Parathyroid adenoma (tissue), 2 donors: ENCODE data around the gene SPTBN5.

Source experiments
- H2AFZ ChIP-seq: fragments of 300-600 bp; sonication (generic); one replicate; pipeline ENCODE4 v1.7.0; 2017; ENCODE audit warnings: antibody characterized with exemption, mild to moderate bottlenecking
- H3K27ac ChIP-seq: fragments of 300-600 bp; sonication (generic); one replicate; pipeline ENCODE4 v1.7.0; 2017
- H3K27me3 ChIP-seq: fragments of 300-600 bp; sonication (generic); one replicate; pipeline ENCODE4 v1.7.0; 2017; ENCODE audit warnings: low read length; ENCODE audit not compliant: control insufficient read depth, insufficient read depth
- H3K36me3 ChIP-seq: fragments of 300-600 bp; sonication (generic); one replicate; pipeline ENCODE4 v1.7.0; 2017; ENCODE audit warnings: low read length; ENCODE audit not compliant: control insufficient read depth, insufficient read depth
- H3K4me1 ChIP-seq: fragments of 300-600 bp; sonication (generic); one replicate; pipeline ENCODE4 v1.7.0; 2017; ENCODE audit warnings: control low read depth
- H3K4me2 ChIP-seq: fragments of 300-600 bp; sonication (generic); one replicate; pipeline ENCODE4 v1.7.0; 2017; ENCODE audit warnings: low read length
- H3K4me3 ChIP-seq: fragments of 300-600 bp; sonication (generic); one replicate; pipeline ENCODE4 v1.7.0; 2017; ENCODE audit warnings: low read depth, low read length
- H3K79me2 ChIP-seq: fragments of 300-600 bp; sonication (generic); one replicate; pipeline ENCODE4 v1.7.0; 2017; ENCODE audit warnings: control low read depth
- H3K9ac ChIP-seq: fragments of 300-600 bp; sonication (generic); one replicate; pipeline ENCODE4 v1.7.0; 2017; ENCODE audit warnings: mild to moderate bottlenecking
- H3K9me3 ChIP-seq: fragments of 300-600 bp; sonication (generic); one replicate; pipeline ENCODE4 v1.7.0; 2017; ENCODE audit warnings: low read length; ENCODE audit not compliant: control insufficient read depth
- TF ChIP-seq, protein P1 (sequence below): fragments of 300-600 bp; sonication (generic); IDR thresholded peaks from one replicate; pipeline ENCODE4 v1.7.0; 2017; ENCODE audit warnings: antibody characterized with exemption, mild to moderate bottlenecking
- donor health status: primary hyperparathyroidism.

The SPTBN5 gene

GRCh38 chr15:41913256-41913655, 19.4 kb upstream of the SPTBN5 start:
- peaks cover 4% of the 10 kb centered on the region for H3K4me1 ChIP-seq
- no peak overlapping the region for H3K9ac ChIP-seq
- no peak overlapping the region for H2AFZ ChIP-seq
- no peaks in the 10 kb centered on the region for H3K79me2 ChIP-seq
- no peaks in the 10 kb centered on the region for H3K27me3 ChIP-seq
- no peak overlapping the region for H3K4me3 ChIP-seq
- H3K9me3 ChIP-seq, result no peaks in the 10 kb centered on the region
- no peak overlapping the region for H3K27ac ChIP-seq
- no peak overlapping the region for H3K4me2 ChIP-seq
- H3K36me3 ChIP-seq, result no peaks in the 10 kb centered on the region
- TF ChIP-seq, protein P1, sequence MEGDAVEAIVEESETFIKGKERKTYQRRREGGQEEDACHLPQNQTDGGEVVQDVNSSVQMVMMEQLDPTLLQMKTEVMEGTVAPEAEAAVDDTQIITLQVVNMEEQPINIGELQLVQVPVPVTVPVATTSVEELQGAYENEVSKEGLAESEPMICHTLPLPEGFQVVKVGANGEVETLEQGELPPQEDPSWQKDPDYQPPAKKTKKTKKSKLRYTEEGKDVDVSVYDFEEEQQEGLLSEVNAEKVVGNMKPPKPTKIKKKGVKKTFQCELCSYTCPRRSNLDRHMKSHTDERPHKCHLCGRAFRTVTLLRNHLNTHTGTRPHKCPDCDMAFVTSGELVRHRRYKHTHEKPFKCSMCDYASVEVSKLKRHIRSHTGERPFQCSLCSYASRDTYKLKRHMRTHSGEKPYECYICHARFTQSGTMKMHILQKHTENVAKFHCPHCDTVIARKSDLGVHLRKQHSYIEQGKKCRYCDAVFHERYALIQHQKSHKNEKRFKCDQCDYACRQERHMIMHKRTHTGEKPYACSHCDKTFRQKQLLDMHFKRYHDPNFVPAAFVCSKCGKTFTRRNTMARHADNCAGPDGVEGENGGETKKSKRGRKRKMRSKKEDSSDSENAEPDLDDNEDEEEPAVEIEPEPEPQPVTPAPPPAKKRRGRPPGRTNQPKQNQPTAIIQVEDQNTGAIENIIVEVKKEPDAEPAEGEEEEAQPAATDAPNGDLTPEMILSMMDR, result no peak

- Histone ChIP-seq H2AFZ (no peak overlapping the region), H3K4me2 (no peak overlapping the region), H3K4me3 (no peak overlapping the region), H3K79me2 (no peaks in the 10 kb centered on the region), H3K9ac (no peak overlapping the region), H3K36me3 (no peaks in the 10 kb centered on the region), H3K27ac (no peak overlapping the region), H3K9me3 (no peaks in the 10 kb centered on the region), H3K4me1 (peaks cover 4% of the 10 kb centered on the region), H3K27me3 (no peaks in the 10 kb centered on the region)
- TF ChIP-seq, protein P1, result no peak
Observed at GRCh38 chr15:41911691-41912345, 18.0 kb upstream of the SPTBN5 start.

DNA sequence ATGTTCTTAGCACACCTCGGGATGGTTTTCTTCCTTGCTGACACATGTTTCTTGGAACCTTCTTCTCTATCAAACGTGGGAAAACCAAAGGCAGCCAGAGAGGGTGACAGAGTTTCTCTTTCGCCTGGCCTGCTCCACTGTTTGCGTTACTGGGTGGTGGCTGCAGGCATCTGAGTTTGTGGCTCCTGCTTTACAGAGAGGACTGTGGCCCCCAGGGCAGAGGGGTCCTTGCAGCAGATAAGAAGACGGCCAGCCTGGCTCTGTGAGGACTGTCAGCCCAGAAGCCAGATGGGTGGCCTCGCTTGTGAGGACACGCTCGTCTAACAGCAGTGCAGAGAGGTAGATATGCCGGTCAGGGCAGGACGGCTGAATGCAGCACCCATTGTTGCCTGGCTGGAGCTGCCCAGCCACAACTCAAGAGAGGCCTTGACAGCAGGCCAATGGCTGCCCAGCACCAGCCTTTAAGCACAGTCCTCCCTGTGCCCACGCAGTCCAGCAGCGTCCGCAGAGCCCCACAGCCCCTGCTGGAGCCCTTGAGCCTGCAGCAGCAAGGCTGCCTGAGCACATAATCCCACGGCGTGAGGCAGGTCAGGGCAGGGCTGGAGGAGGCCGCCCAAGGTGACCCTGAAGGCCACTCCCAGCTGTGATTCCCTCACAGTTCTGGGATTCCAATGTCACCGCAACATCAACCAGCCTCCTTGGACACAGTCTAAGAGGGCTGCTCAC, 15.0 kb upstream of the SPTBN5 start:
- Histone ChIP-seq H3K36me3 (no peaks in the 10 kb centered on the region), H3K9ac (no peak overlapping the region), H3K79me2 (no peaks in the 10 kb centered on the region), H3K4me1 (no peaks in the 10 kb centered on the region), H3K9me3 (no peaks in the 10 kb centered on the region), H3K27me3 (no peaks in the 10 kb centered on the region), H3K4me3 (no peak overlapping the region), H2AFZ (no peak overlapping the region), H3K27ac (no peak overlapping the region), H3K4me2 (no peak overlapping the region)
- TF ChIP-seq, protein P1, result no peak

GRCh38 chr15:41907141-41907540, 13.3 kb upstream of the SPTBN5 start:
- no peaks in the 10 kb centered on the region for H3K9me3 ChIP-seq
- no peak overlapping the region for H2AFZ ChIP-seq
- TF ChIP-seq, protein P1, result no peak
- H3K4me1 ChIP-seq, result no peaks in the 10 kb centered on the region
- no peaks in the 10 kb centered on the region for H3K36me3 ChIP-seq
- H3K9ac ChIP-seq, result no peak overlapping the region
- H3K4me2 ChIP-seq, result no peak overlapping the region
- H3K27ac ChIP-seq, result no peak overlapping the region
- no peak overlapping the region for H3K4me3 ChIP-seq
- H3K27me3 ChIP-seq, result no peaks in the 10 kb centered on the region
- no peaks in the 10 kb centered on the region for H3K79me2 ChIP-seq

DNA sequence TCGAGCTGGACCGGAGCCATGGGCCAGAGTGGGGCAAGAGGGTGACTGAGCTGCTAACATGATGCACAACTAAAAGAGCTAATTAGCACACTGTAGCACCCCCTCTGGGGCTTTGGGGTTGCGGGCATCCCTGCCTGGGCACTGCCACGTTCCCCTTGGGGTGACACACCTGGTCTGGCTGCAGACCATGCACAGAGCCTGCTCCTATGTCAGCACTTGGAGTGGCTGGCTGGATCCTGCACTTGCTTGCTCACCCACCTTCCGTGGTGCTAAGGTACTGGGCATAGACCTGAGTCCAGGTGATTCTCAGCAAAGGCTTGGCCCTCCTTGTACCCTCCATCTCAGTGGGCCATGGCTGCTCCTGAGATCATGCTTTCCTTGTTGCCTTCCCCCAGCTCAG, 12.8 kb upstream of the SPTBN5 start:
- Histone ChIP-seq H3K9ac (no peak overlapping the region), H3K27me3 (no peaks in the 10 kb centered on the region), H3K9me3 (no peaks in the 10 kb centered on the region), H3K79me2 (no peaks in the 10 kb centered on the region), H3K4me3 (no peak overlapping the region), H3K27ac (no peak overlapping the region), H3K36me3 (no peaks in the 10 kb centered on the region), H2AFZ (no peak overlapping the region), H3K4me2 (no peak overlapping the region), H3K4me1 (no peaks in the 10 kb centered on the region)
- TF ChIP-seq, protein P1, result no peak
